PC-3 (cell line): ENCODE results near the gene AGL. TPM values are rescaled to one million over a fixed set of nuclear protein-coding genes. Genes with fewer than 3 reads are reported as not detected.

Source experiments
- ATAC-seq: fragments of 200-7000 bp; cut with Tn5 transposase; 2 replicates; pipeline ENCODE4 v1.9.1; 2020; ENCODE audit warnings: mild to moderate bottlenecking, moderate library complexity
- BruUV-seq: library from RNA; stranded (reverse); fragments of 400-500 nt; replicated peaks from 2 replicates; lab custom pipeline; 2021; lab: Mats Ljungman, UMichigan
- CTCF ChIA-PET: fragments of 300-600 bp; sonication (Branson Sonifier 250); formaldehyde crosslinking; loops from one replicate; lab custom pipeline; 2022; ENCODE audit warnings: antibody characterized with exemption; lab: Charles Lee
- POLR2A ChIA-PET: fragments of 300-600 bp; sonication (Branson Sonifier 250); formaldehyde crosslinking; loops from one replicate; lab custom pipeline; 2022; ENCODE audit warnings: antibody characterized with exemption; ENCODE audit not compliant: unreplicated experiment; lab: Charles Lee
- DNase-seq: peaks from one replicate; pipeline ENCODE4 v3.0.0-alpha.2; 2015
- H2AFZ ChIP-seq: fragments of 300-600 bp; sonication (generic); 2 replicates; pipeline ENCODE4 v1.6.0; 2016; ENCODE audit warnings: antibody characterized with exemption, low read length
- H3F3A ChIP-seq: fragments of 300-600 bp; sonication (generic); one replicate; pipeline ENCODE4 v1.6.0; 2017; ENCODE audit warnings: antibody characterized with exemption, low read length, control low read depth, mild to moderate bottlenecking; ENCODE audit not compliant: unreplicated experiment
- H3K27ac ChIP-seq: fragments of 300-600 bp; sonication (generic); 2 replicates; pipeline ENCODE4 v1.5.1; 2016; ENCODE audit warnings: mild to moderate bottlenecking, low read length
- H3K27me3 ChIP-seq: fragments of 300-600 bp; sonication (generic); 2 replicates; pipeline ENCODE4 v1.6.1; 2016; ENCODE audit warnings: low read length, mixed read lengths
- H3K36me3 ChIP-seq: fragments of 300-600 bp; sonication (generic); 2 replicates; pipeline ENCODE4 v1.6.1; 2016; ENCODE audit warnings: low read depth, mixed run types, low read length, mixed read lengths
- H3K4me1 ChIP-seq: fragments of 300-600 bp; sonication (generic); 2 replicates; pipeline ENCODE4 v1.5.1; 2016; ENCODE audit warnings: low read length; ENCODE audit not compliant: insufficient read depth
- H3K4me2 ChIP-seq: fragments of 300-600 bp; sonication (generic); 2 replicates; pipeline ENCODE4 v1.6.0; 2016; ENCODE audit warnings: low read length
- H3K4me3 ChIP-seq: fragments of 300-600 bp; sonication (generic); 2 replicates; pipeline ENCODE4 v1.5.1; 2016; ENCODE audit warnings: mild to moderate bottlenecking, low read length, mixed read lengths
- H3K79me2 ChIP-seq: fragments of 300-600 bp; sonication (generic); 2 replicates; pipeline ENCODE4 v1.6.1; 2017; ENCODE audit warnings: low read length, mixed read lengths
- H3K9ac ChIP-seq: fragments of 300-600 bp; sonication (generic); 2 replicates; pipeline ENCODE4 v1.6.0; 2016; ENCODE audit warnings: mild to moderate bottlenecking, low read length
- H3K9me2 ChIP-seq: fragments of 300-600 bp; sonication (generic); replicated peaks from 2 replicates; pipeline ENCODE4 v1.6.1; 2016; ENCODE audit warnings: mixed run types, low read length, mixed read lengths
- H3K9me3 ChIP-seq: fragments of 300-600 bp; sonication (generic); 2 replicates; pipeline ENCODE4 v1.6.1; 2016; ENCODE audit warnings: low read length, mixed read lengths
- H4K20me1 ChIP-seq: fragments of 300-600 bp; sonication (generic); 2 replicates; pipeline ENCODE4 v1.6.1; 2016; ENCODE audit warnings: low read length, mixed read lengths
- EZH2 ChIP-seq: fragments of 300-600 bp; sonication (generic); IDR thresholded peaks from one replicate; pipeline ENCODE4 v1.6.1; 2017; ENCODE audit warnings: antibody characterized with exemption, mild to moderate bottlenecking, low read length; ENCODE audit not compliant: unreplicated experiment
- EZH2phosphoT487 ChIP-seq: fragments of 300-600 bp; sonication (generic); IDR thresholded peaks from 2 replicates; pipeline ENCODE4 v1.6.1; 2018; ENCODE audit warnings: mild to moderate bottlenecking, antibody characterized with exemption, low read length, borderline replicate concordance
- intact Hi-C: fragments of 100-400 bp; cut with micrococcal nuclease; formaldehyde crosslinking; loops from 2 replicates; pipeline ENCODE4 v1.9.0; 2023
- total RNA-seq: library from RNA; depleted of rRNA; stranded (reverse); fragments of >200 nt; gene quantifications from 2 replicates; pipeline ENCODE4 v1.2.3, GENCODE V29; 2014
- TF ChIP-seq, protein P1 (sequence below): fragments of 300-600 bp; sonication (generic); conservative IDR thresholded peaks from 2 replicates; pipeline ENCODE4 v1.5.1; 2017; ENCODE audit warnings: antibody characterized with exemption, low read depth, mild to moderate bottlenecking, low read length

The AGL gene
- total RNA-seq, 1 experiment from 2014 or later = 8.7 TPM

DNA sequence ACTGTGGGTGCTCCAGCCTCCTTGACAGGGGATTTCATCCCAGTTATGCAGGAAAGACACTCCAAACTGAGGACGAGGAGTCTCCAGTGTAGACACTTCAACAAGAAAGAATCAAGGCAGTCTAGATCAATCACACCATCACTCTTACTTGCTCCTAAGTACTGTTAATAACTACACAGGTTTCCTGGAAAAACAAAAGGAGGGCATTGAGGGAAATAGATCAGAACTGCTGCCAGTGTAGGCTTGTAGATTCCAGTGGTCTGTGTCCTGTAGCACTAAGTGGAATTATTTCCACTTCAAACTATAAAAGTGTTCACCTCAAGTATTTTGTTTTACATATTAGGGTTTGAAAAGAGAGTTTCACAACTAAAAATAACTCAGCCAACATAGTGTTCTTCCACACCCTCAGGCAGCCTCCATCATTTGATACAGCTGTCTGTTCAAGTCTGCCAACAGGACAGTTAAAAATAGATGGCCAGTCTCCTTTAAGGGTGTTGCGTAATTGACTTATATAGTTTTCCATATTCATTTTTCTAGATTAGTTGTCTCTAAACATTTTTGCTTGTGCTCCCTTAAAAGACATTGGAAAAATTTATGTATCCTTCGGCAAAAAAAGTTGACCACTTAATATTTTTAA is 32.0 kb upstream of the AGL start:
- Histone ChIP-seq H3F3A (no peaks in the 10 kb centered on the region), H3K79me2 (no peaks in the 10 kb centered on the region), H3K9ac (no peak overlapping the region), H3K9me2 (no peaks in the 10 kb centered on the region), H3K4me1 (no peaks in the 10 kb centered on the region), H3K27me3 (no peaks in the 10 kb centered on the region), H3K4me2 (no peak overlapping the region), H3K4me3 (no peak overlapping the region), H4K20me1 (no peaks in the 10 kb centered on the region), H3K9me3 (no peaks in the 10 kb centered on the region), H2AFZ (no peak overlapping the region), H3K27ac (no peak overlapping the region), H3K36me3 (no peaks in the 10 kb centered on the region)
- CTCF ChIA-PET = no interaction called here
- TF ChIP-seq EZH2phosphoT487 (no peak), EZH2 (no peak)
- TF ChIP-seq, protein P1, sequence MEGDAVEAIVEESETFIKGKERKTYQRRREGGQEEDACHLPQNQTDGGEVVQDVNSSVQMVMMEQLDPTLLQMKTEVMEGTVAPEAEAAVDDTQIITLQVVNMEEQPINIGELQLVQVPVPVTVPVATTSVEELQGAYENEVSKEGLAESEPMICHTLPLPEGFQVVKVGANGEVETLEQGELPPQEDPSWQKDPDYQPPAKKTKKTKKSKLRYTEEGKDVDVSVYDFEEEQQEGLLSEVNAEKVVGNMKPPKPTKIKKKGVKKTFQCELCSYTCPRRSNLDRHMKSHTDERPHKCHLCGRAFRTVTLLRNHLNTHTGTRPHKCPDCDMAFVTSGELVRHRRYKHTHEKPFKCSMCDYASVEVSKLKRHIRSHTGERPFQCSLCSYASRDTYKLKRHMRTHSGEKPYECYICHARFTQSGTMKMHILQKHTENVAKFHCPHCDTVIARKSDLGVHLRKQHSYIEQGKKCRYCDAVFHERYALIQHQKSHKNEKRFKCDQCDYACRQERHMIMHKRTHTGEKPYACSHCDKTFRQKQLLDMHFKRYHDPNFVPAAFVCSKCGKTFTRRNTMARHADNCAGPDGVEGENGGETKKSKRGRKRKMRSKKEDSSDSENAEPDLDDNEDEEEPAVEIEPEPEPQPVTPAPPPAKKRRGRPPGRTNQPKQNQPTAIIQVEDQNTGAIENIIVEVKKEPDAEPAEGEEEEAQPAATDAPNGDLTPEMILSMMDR = no peak
- DNase-seq (no peak), ATAC-seq (no peak)
- intact Hi-C loops = no loop called here
- POLR2A ChIA-PET = no interaction called here
- BruUV-seq = no TSS peak

DNA sequence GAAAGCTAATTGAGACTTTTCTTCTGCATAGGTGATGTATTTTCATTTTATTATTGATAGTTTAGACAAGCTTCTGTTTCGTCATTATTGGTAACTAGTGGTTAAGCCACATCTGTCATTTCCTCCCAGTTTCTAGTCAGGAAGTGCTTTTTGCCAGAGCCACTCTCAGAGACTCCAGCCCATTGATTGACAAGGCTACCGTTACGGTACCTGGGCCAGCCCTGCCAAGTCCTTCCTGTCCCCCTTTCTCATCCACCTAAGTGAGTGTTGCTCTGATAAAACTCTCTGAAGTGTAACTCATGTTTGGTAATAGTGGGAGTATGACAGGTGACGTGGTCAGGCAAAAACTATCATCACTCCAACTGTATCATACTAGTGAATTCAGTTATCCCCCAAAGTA is 29.6 kb upstream of the AGL start:
- ATAC-seq (no peak), DNase-seq (no peak)
- TF ChIP-seq EZH2 (no peak), EZH2phosphoT487 (no peak)
- TF ChIP-seq, protein P1 = no peak
- Histone ChIP-seq H3F3A (no peaks in the 10 kb centered on the region), H3K79me2 (no peaks in the 10 kb centered on the region), H2AFZ (0 out of 2 replicates have a peak overlapping the region, but pooled peaks have one; percentile 19), H3K9ac (no peak overlapping the region), H3K36me3 (no peaks in the 10 kb centered on the region), H3K4me1 (no peaks in the 10 kb centered on the region), H3K4me3 (no peak overlapping the region), H3K9me3 (no peaks in the 10 kb centered on the region), H3K27ac (no peak overlapping the region), H4K20me1 (no peaks in the 10 kb centered on the region), H3K9me2 (no peaks in the 10 kb centered on the region), H3K4me2 (no peak overlapping the region), H3K27me3 (no peaks in the 10 kb centered on the region)
- ChIA-PET POLR2A (no interaction called here), CTCF (no interaction called here)
- BruUV-seq = no TSS peak
- intact Hi-C loops = no loop called here

DNA sequence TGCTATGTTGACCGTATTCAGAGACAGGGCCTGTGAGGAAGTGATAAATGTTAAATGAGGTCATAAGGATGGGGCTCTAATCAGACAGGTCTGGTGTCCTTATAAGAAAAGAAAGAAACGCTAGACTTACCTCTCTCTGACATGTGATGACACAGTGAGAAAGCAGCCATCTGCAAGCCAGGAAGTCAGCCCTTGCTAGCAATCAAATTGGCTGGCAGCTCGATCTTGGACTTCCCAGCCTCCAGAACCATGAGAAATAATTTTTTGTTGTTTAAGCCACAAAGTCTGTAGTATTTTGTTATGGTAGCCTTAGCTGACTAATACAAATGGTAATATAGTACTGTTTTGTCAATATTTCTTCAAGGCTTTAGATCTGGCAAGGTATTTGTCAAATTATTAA is 25.1 kb upstream of the AGL start:
- Histone ChIP-seq H3K9ac (no peak overlapping the region), H3K9me2 (no peaks in the 10 kb centered on the region), H2AFZ (no peak overlapping the region), H3K79me2 (no peaks in the 10 kb centered on the region), H3K27ac (no peak overlapping the region), H3K36me3 (no peaks in the 10 kb centered on the region), H3K4me3 (no peak overlapping the region), H3K27me3 (no peaks in the 10 kb centered on the region), H3K4me2 (no peak overlapping the region), H3F3A (no peaks in the 10 kb centered on the region), H3K9me3 (no peaks in the 10 kb centered on the region), H3K4me1 (no peaks in the 10 kb centered on the region), H4K20me1 (no peaks in the 10 kb centered on the region)
- DNase-seq = no peak
- no TSS peak for BruUV-seq
- TF ChIP-seq, protein P1 = no peak
- TF ChIP-seq EZH2 = no peak
- ChIA-PET CTCF (no interaction called here), POLR2A (no interaction called here)
- ATAC-seq = no peak
- intact Hi-C loops = no loop called here
